GM18526 (cell line): ENCODE results near the gene ATG13.

Source experiments
- POLR2A ChIP-seq: IDR thresholded peaks from 3 replicates; pipeline ENCODE4 v1.6.1; 2011; ENCODE audit not compliant: insufficient read length; ENCODE audit errors: extremely low read depth

ATG13 gene

GRCh38 chr11:46686886-46687795, 69.8 kb downstream of the ATG13 start:
- TF ChIP-seq POLR2A = no peak

GRCh38 chr11:46690702-46691101, 73.3 kb downstream of the ATG13 start:
- no peak for TF ChIP-seq POLR2A

GRCh38 chr11:46692450-46692849, 75.1 kb downstream of the ATG13 start:
- no peak for TF ChIP-seq POLR2A

GRCh38 chr11:46693597-46694012, 76.3 kb downstream of the ATG13 start:
- no peak for TF ChIP-seq POLR2A

GRCh38 chr11:46694072-46694471, 76.7 kb downstream of the ATG13 start:
- TF ChIP-seq POLR2A = no peak

GRCh38 chr11:46694607-46695006, 77.3 kb downstream of the ATG13 start:
- no peak for TF ChIP-seq POLR2A

GRCh38 chr11:46695345-46696211, 78.2 kb downstream of the ATG13 start:
- TF ChIP-seq POLR2A = no peak

- no peak for TF ChIP-seq POLR2A
These were observed 78.8 kb downstream of the ATG13 start for GRCh38 chr11:46696212-46696558.

GRCh38 chr11:46697303-46697702, 80.0 kb downstream of the ATG13 start:
- no peak for TF ChIP-seq POLR2A

GRCh38 chr11:46697723-46698122, 80.4 kb downstream of the ATG13 start:
- TF ChIP-seq POLR2A = no peak

GRCh38 chr11:46698597-46698996, 81.2 kb downstream of the ATG13 start:
- TF ChIP-seq POLR2A = no peak

- TF ChIP-seq POLR2A = peak; percentile 89
These were observed 83.1 kb downstream of the ATG13 start, which contains the start of the genes ARHGAP1 and ZNF408 for GRCh38 chr11:46700241-46701077. TSS of gene ARHGAP1 (minus strand) at chr11:46700619. CDS start at chr11:46696107, 4,512 bp downstream. TSS of gene ZNF408 (plus strand) at chr11:46701031. CDS start at chr11:46701048, 17 bp downstream.

- TF ChIP-seq POLR2A = peak; percentile 58
These were observed 83.8 kb downstream of the ATG13 start for GRCh38 chr11:46701078-46701654.

- TF ChIP-seq POLR2A = no peak
These were observed 87.8 kb downstream of the ATG13 start for GRCh38 chr11:46705070-46705688.

- no peak for TF ChIP-seq POLR2A
These were observed 89.5 kb downstream of the ATG13 start for GRCh38 chr11:46706886-46707285.

GRCh38 chr11:46710821-46711269, 93.5 kb downstream of the ATG13 start:
- TF ChIP-seq POLR2A = no peak
